Spleen (tissue), 7 donors: Measurements from ENCODE around the gene SMOC2.

Experiments used
- CTCF ChIP-seq, 11 experiments: fragments of 200-600 bp in 7 of 11; fragments of 450-650 bp in 4 of 11; sonication (generic) in 4 of 11; IDR thresholded peaks in 8 of 11; conservative IDR thresholded peaks in 3 of 11; 1 replicate in 7 of 11; 2 replicates in 4 of 11; pipeline versions ENCODE4 v1.4.0 to v1.8.0; 2016 to 2021; ENCODE audit warnings: antibody characterized with exemption in 11 of 11, inconsistent platforms in 4 of 11, mild to moderate bottlenecking in 1 of 11
- POLR2A ChIP-seq, 3 donors: fragments of 450-650 bp; IDR thresholded peaks; one replicate each; pipeline ENCODE4 v1.5.1; 2017; ENCODE audit warnings: antibody characterized with exemption in 3 of 3, mild to moderate bottlenecking in 1 of 3
- donor health status: DM: no; HTN: no; CAD: no; lungs with moderate emphysema.
- donor health status: DM: no; HTN: no; CAD: no.
- donor health status: DM: no; HTN: no; CAD: no.

DNA sequence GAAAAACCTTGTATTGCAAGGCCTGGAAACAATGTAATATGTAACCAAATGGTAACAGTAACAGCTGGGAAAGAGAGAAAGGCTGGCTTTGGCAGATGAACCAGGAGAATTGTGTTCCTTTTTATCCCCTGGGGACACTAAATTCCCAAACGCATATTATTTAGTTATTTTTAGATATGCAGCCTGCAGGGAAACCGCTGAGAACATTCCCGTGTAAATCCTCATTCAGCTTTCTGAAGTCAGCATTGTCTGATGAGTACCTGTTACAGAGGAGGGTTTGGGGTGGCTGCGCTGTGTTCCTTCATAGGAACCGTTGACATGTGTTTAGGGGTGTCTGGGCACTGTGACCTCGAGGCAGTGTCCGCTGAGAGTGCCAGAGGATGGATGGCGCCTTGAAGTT is 101.3 kb downstream of the SMOC2 start:
- TF ChIP-seq POLR2A (IDR thresholded peaks at IDR 0.05) (no peak), CTCF (IDR thresholded peaks at IDR 0.05 in 8 of 11, conservative IDR thresholded peaks at IDR 0.05 in 3 of 11) (no peak)
